Esophagus (tissue), 2 donors: ENCODE results near the gene SPART. TPM values are rescaled to one million over a fixed set of nuclear protein-coding genes. Genes with fewer than 3 reads are reported as not detected.
A peak's percentile ranks its signal among the peaks of the same experiment; 100 is the strongest.

Experiments
- H3K27ac ChIP-seq, 2 donors: one replicate each; pipeline ENCODE4 v1.5.1; 2013; ENCODE audit warnings: low read depth in 2 of 2, mild to moderate bottlenecking in 2 of 2, inconsistent platforms in 1 of 2, low read length in 1 of 2, moderate library complexity in 1 of 2
- H3K27me3 ChIP-seq, 2 donors: one replicate each; pipeline ENCODE4 v1.6.1; 2013; ENCODE audit warnings: low read length in 2 of 2, control low read depth in 1 of 2, mild to moderate bottlenecking in 1 of 2; ENCODE audit not compliant: insufficient read depth in 2 of 2, control insufficient read depth in 1 of 2
- H3K36me3 ChIP-seq, 2 donors: one replicate each; pipeline ENCODE4 v1.6.1; 2013; ENCODE audit warnings: low read length in 1 of 2; ENCODE audit not compliant: control insufficient read depth in 2 of 2, insufficient read depth in 2 of 2
- H3K4me1 ChIP-seq, 2 donors: one replicate each; pipeline ENCODE4 v1.6.1; 2013; ENCODE audit warnings: low read length in 1 of 2; ENCODE audit not compliant: control insufficient read depth in 2 of 2, insufficient read depth in 2 of 2
- H3K4me3 ChIP-seq, 2 donors: one replicate each; pipeline ENCODE4 v1.5.1; 2013; ENCODE audit warnings: low read length in 2 of 2, mild to moderate bottlenecking in 2 of 2, low read depth in 1 of 2, moderate library complexity in 1 of 2
- H3K9me3 ChIP-seq, 2 donors: one replicate each; pipeline ENCODE4 v1.6.1; 2013; ENCODE audit warnings: mild to moderate bottlenecking in 2 of 2, low read depth in 1 of 2, low read length in 1 of 2, moderate library complexity in 1 of 2; ENCODE audit not compliant: control insufficient read depth in 2 of 2, insufficient read depth in 1 of 2
- WGBS, 2 donors: extraction: QIAGEN DNeasy Blood & Tissue Kit; methylation state at CpG; one replicate each; pipeline ENCODE4 v1.1.7; 2013; 5-methylcytosine and 5-hydroxymethylcytosine counted together
- polyA plus RNA-seq, 2 donors: library from polyadenylated mRNA; stranded (reverse); fragments of 200-250 nt; gene quantifications; one replicate each; pipeline ENCODE4 v1.2.3, GENCODE V29; 2013
- donor health status: healthy with polysubstance abuse.
- donor health status: Bipolar disorder and iron deficiency.

SPART gene
- polyA plus RNA-seq, 2 donors = 10.0 to 14.4 TPM

DNA sequence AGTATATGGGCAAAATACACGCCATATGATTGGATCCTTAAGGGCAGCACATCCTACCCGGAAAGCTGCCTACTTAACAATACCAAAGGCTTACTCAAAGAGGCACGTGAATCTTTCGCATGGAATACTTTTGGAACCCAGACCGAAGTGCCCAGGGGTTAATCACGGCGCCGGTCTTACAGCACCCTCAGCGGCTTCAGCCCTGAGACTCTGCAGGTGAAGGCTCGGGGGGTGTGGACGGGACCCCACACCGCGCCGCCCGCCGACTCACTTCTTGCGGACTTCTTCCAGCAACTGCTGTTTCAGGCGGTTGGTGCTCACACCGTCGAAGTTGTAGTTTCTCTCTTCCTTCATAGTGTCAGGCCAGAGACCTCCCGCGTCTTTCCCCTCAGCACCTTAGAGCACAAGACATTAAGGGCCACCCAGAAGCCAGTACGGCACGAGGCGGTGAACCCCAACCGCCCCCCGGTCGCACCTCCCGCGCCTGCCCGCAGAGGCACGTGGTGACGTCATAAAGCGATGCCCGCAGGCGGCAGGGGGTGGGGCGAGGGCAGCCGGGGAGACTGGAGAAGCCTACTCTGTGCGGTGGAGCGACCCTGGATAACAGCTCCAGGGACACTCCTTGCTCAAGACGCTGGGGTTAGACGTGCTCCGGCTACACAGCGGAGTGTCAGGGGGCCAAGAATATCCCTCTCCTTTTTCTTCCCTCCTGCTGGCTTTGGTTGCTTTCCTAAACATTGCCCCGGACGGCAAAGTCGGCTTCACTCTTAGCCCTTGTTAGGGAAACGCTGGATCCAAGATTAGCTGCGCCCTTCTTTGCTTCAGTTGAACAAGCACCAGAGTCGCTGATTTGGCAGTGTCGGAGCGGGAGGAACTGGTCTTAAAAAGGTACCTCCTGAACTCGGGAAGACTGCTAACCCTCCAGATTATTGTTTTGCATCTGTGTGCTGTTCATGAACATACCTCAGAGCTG lies 48.5 kb downstream of the SPART start, which contains the start of gene CCDC169:
TSS of gene CCDC169 (minus strand) at position 449 of the 973 bp plus-strand sequence. CDS start at position 354, 95 bp downstream.
- no peaks in the 10 kb centered on the region for H3K27me3 ChIP-seq
- no peaks in the 10 kb centered on the region for H3K36me3 ChIP-seq
- peak within 1 kb of the TSS in 1 of 2 donors; percentile 61 for H3K27ac ChIP-seq
- no peaks in the 10 kb centered on the region for H3K9me3 ChIP-seq
- H3K4me1 ChIP-seq = no peaks in the 10 kb centered on the region
- H3K4me3 ChIP-seq = peak within 1 kb of the TSS; percentile 58 to 67
- 1 to 3% methylated on average over 53 of the region's 53 CpGs for WGBS, 2 donors

DNA sequence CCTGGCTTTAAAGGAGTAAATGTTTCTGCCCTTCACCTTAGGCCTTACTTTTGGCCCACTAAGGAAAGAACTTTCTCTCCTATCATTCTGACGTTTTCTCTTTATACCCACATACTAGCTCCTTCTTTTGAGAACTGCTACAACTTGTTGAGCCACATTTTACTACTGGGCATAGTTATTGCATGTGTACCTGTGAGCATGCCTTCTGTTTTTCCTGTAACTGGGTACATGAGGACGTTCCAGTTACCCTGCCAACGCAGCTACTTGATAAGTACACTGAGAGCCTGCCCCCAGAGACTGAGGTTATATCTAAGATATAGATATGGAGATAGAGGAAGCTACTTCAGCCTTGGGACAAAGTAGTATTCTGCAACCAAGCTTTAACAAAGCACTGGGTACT lies 52.1 kb downstream of the SPART start:
- H3K4me3 ChIP-seq = no peak overlapping the region
- WGBS, 2 donors = 54 to 66% methylated on average over 3 of the region's 3 CpGs
- H3K27ac ChIP-seq = no peak overlapping the region
- H3K27me3 ChIP-seq = no peaks in the 10 kb centered on the region
- H3K36me3 ChIP-seq = no peaks in the 10 kb centered on the region
- no peaks in the 10 kb centered on the region for H3K9me3 ChIP-seq
- H3K4me1 ChIP-seq = no peaks in the 10 kb centered on the region

DNA sequence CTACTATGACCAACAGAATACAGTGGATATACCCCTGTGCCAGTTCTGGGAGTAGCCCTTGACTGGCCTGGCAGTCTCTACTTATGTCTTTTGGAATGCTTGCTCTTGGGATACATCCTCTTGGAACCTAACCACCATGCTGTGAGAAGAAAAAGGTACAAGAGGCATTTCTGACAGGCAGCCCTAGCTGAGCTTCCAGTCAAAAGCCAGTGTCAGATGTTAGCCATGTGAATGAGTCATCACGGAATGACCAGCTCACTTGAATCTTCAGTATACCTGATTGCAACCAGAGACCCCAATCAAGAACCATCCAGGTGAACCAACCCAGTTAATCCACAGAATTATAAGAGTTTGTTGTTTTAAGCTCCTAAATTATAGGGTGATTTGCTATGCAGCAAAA lies 52.7 kb downstream of the SPART start:
- Histone ChIP-seq H3K27ac (no peak overlapping the region), H3K4me3 (no peak overlapping the region), H3K9me3 (no peaks in the 10 kb centered on the region), H3K4me1 (no peaks in the 10 kb centered on the region), H3K27me3 (no peaks in the 10 kb centered on the region), H3K36me3 (no peaks in the 10 kb centered on the region)
- 91 to 92% methylated on average over 1 of the region's 1 CpG for WGBS, 2 donors

DNA sequence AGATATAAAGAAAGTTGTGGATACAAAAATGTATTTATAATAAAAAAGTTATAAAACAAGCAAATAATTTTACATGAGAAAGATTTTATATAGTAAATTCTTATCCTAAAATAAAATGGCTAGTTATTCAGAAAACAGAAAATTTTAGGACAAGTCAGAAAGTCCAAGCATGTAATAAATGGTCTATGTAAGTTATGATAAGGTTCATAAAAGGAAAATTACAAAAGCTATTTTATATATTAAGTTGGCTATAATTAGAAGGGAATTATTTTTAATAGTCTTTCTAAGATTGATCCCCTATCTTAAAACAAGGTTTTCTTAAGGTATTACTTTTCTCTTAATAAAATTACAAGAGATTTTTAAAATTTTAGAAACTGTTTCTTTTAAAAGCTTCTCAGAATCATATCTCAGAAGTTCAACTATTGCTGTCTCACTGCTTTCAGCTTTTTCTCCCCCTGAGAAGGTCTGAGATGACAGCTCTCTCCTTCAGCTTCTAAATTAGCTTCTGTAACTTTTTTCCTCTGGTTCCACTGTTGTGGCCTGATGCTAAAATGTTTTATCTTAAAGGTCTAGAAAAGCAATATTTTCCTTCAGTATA lies 57.3 kb downstream of the SPART start:
- H3K36me3 ChIP-seq = no peaks in the 10 kb centered on the region
- H3K9me3 ChIP-seq = no peaks in the 10 kb centered on the region
- H3K27me3 ChIP-seq = no peaks in the 10 kb centered on the region
- no peak overlapping the region for H3K27ac ChIP-seq
- H3K4me3 ChIP-seq = no peak overlapping the region
- no peaks in the 10 kb centered on the region for H3K4me1 ChIP-seq

DNA sequence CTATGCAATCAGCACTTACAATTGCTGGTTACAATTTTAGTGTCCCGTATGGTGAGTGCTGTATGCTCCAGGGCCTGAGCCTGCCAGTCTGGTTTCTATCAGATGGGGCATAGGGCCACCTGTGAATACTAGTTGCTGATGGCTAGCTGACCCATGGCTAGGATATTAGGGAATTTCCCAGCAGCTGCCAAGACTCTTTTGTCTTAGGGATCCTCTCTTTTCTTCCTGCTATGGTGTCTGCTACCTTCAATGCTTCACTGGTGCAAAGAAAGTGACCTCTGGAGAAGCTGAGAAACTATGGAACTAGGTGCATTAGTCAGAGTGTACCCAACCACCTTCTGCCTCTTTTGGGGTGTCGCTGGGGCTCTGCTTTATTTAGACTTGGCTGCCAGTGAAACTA lies 60.2 kb downstream of the SPART start:
- no peak overlapping the region for H3K27ac ChIP-seq
- WGBS, 2 donors = 87 to 88% methylated on average over 2 of the region's 2 CpGs

DNA sequence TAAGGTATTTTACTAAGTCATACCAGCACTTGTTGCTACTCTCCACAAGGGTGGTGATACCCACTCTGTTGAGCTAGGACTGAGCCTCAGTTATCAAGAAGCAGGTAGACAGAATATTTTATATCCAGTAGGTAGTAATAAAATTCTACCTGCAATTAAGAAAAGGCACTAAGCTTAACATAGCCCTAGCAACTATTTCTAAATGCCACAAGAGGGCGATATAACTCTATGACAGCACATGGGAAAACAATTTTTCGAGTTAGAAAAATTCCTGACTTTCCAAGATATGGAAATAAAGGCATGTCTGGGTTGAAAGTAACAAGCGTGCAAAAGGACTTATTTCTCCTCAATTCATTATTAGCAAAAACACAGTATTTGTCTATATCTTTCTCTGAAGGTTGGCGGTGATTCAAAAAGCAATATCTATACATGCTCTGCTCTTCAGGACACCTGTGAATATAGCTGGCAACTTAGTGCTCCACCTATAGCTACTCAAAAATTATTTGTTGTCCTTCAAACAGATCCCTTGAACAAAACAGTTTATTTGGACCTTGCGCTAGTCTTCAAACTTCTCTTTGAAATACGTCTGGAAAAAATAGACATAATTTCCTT lies 63.3 kb downstream of the SPART start:
- 45 to 48% methylated on average over 6 of the region's 6 CpGs for WGBS, 2 donors
- Histone ChIP-seq H3K27me3 (no peaks in the 10 kb centered on the region), H3K4me3 (no peak overlapping the region), H3K4me1 (no peaks in the 10 kb centered on the region), H3K36me3 (no peaks in the 10 kb centered on the region), H3K27ac (no peak overlapping the region), H3K9me3 (no peaks in the 10 kb centered on the region)

More for the DNA sequence above, 60.2 kb downstream of the SPART start:
- no peaks in the 10 kb centered on the region for H3K27me3 ChIP-seq
- H3K36me3 ChIP-seq = no peaks in the 10 kb centered on the region
- H3K4me3 ChIP-seq = no peak overlapping the region
- no peaks in the 10 kb centered on the region for H3K4me1 ChIP-seq
- H3K9me3 ChIP-seq = no peaks in the 10 kb centered on the region

DNA sequence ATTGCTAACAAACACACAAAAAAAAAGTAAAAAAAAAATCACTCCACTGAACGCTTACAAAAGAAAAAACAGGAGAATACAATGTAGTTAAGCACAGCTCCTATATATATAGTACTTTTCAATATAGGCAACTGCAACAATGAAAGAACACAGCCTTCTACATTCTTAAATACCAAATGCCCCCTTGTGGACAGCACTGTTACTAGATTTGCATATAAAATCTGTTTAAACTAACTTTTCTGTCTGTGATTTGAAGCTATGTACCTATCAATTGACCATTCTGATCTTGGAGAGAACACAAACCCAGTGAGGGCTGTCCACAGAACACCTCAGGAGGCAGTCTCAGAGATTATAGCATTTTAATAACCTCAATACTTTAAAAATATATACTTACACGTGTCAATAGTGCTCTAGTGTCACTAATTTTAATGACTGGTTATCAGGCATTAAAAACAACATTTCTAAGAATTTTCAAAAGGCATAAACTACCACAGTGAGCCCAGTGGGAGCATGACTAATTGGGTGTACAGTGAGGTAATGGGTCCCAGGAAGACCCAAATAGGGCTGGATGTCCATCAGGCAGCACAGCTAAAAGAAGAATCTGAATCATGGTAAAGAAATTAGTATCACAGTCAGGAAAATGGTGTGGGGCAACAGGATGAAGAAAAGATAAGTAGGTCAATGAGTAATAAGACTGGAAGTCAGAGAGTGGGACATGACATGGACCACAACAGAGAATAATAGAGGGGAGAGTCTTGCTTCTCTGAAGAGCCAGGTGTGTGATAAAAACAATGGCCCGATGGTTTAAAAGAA lies 70.8 kb downstream of the SPART start:
- Histone ChIP-seq H3K27me3 (no peaks in the 10 kb centered on the region), H3K4me3 (no peak overlapping the region), H3K9me3 (no peaks in the 10 kb centered on the region), H3K27ac (no peak overlapping the region), H3K4me1 (no peaks in the 10 kb centered on the region), H3K36me3 (no peaks in the 10 kb centered on the region)
- 57 to 67% methylated on average over 3 of the region's 3 CpGs for WGBS, 2 donors

DNA sequence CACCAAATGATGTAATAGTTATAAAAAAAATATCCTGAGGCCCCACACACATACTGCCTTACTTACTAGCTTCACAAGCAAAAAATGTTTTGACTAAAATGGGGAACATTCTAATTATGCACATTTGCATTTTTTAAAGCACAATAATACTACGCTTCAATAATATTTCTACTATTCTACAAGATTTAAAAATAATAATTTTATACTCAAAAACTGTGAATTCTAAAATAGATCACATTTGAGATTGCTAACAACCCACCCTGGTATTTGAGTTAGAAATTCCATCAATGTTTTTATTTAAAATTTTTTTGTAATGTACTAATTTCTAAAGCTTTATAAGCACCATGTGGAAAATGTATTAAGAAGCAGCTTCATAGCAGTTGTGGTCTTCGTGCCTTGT lies 72.8 kb downstream of the SPART start:
- no peaks in the 10 kb centered on the region for H3K36me3 ChIP-seq
- no peak overlapping the region for H3K27ac ChIP-seq
- no peak overlapping the region for H3K4me3 ChIP-seq
- no peaks in the 10 kb centered on the region for H3K4me1 ChIP-seq
- 91 to 93% methylated on average over 2 of the region's 2 CpGs for WGBS, 2 donors
- H3K9me3 ChIP-seq = no peaks in the 10 kb centered on the region
- H3K27me3 ChIP-seq = no peaks in the 10 kb centered on the region

DNA sequence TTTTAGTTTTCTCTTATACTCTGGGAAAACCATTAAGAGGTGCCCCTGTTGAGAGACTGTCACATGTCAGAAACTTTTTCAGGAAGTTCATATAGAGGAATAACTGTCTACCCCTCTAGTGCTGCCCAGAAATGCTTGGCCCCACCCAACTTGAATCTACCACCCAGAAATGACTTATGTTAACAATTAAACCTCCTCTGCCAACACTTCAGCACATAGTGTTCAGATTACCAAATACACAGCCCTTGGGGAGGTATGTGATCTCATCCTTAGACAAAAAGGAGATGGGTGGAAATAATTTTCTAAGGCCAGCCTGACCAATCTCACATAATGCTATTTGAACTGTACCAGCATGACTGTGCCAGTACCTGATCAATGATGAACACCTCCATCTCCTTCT lies 84.2 kb downstream of the SPART start:
- H3K36me3 ChIP-seq = no peaks in the 10 kb centered on the region
- no peaks in the 10 kb centered on the region for H3K27me3 ChIP-seq
- H3K4me1 ChIP-seq = no peaks in the 10 kb centered on the region
- H3K4me3 ChIP-seq = no peak overlapping the region
- no peak overlapping the region for H3K27ac ChIP-seq
- peaks cover 0 to 2% of the 10 kb centered on the region in 2 donors for H3K9me3 ChIP-seq
